HEK293 (cell line): Measurements from ENCODE around the gene CERKL.

Experiments used
- CTCF ChIA-PET: fragments of 350-600 bp; formaldehyde crosslinking; extraction: SDS; loops from one replicate; lab custom pipeline; 2021; ENCODE audit warnings: antibody characterized with exemption; lab: Yijun Ruan, JAX
- POLR2A ChIA-PET: fragments of 300-600 bp; formaldehyde crosslinking; extraction: SDS; loops from one replicate; lab custom pipeline; 2020; ENCODE audit warnings: antibody characterized with exemption, inconsistent platforms; lab: Yijun Ruan, JAX
- H3K27ac ChIP-seq: fragments of 200-500 bp; sonication (Bioruptor generic); 2 replicates; pipeline ENCODE4 v1.5.1; 2014; ENCODE audit warnings: low read depth, low read length, control low read depth, inconsistent platforms; ENCODE audit errors: extremely low read depth
- H3K36me3 ChIP-seq, 2 experiments: fragments of 200-500 bp in 1 of 2; sonication (Bioruptor generic) in 1 of 2; 1 replicate in 1 of 2; 2 replicates in 1 of 2; pipeline ENCODE4 v1.5.1; 2014 to 2017; ENCODE audit warnings: inconsistent platforms in 2 of 2, low read length in 2 of 2; ENCODE audit not compliant: control insufficient read depth in 2 of 2, insufficient read depth in 1 of 2
- H3K4me1 ChIP-seq: fragments of 200-500 bp; sonication (Bioruptor generic); 2 replicates; pipeline ENCODE4 v1.5.1; 2014; ENCODE audit warnings: mild to moderate bottlenecking, low read length, inconsistent platforms; ENCODE audit not compliant: control insufficient read depth, insufficient read depth
- H3K4me3 ChIP-seq: 2 replicates; pipeline ENCODE4 v1.5.1; 2011; ENCODE audit warnings: low read depth, mild to moderate bottlenecking, control low read depth, low read length, moderate library complexity
- H3K9me3 ChIP-seq: fragments of 200-500 bp; sonication (Bioruptor generic); 2 replicates; pipeline ENCODE4 v1.5.1; 2014; ENCODE audit warnings: low read depth, low read length, inconsistent platforms; ENCODE audit not compliant: control insufficient read depth, insufficient read depth
- EGR2 ChIP-seq: fragments of 450-650 bp; formaldehyde crosslinking; IDR thresholded peaks from 2 replicates; pipeline ENCODE4 v1.5.1; 2016; ENCODE audit warnings: low read depth, missing biosample characterization, missing genetic modification characterization
- GLIS2 ChIP-seq: fragments of 450-650 bp; formaldehyde crosslinking; IDR thresholded peaks from 2 replicates; pipeline ENCODE4 v1.5.1; 2016; ENCODE audit warnings: missing biosample characterization, missing genetic modification characterization
- HIC1 ChIP-seq: fragments of 450-650 bp; formaldehyde crosslinking; IDR thresholded peaks from 2 replicates; pipeline ENCODE4 v1.5.1; 2016; ENCODE audit warnings: missing biosample characterization, missing genetic modification characterization
- KLF1 ChIP-seq: fragments of 450-650 bp; formaldehyde crosslinking; IDR thresholded peaks from 2 replicates; pipeline ENCODE4 v1.5.1; 2016; ENCODE audit warnings: missing biosample characterization, missing genetic modification characterization
- MZF1 ChIP-seq: fragments of 450-650 bp; formaldehyde crosslinking; IDR thresholded peaks from 2 replicates; pipeline ENCODE4 v1.5.1; 2017; ENCODE audit warnings: missing biosample characterization, missing genetic modification characterization, borderline replicate concordance
- PATZ1 ChIP-seq: fragments of 450-650 bp; formaldehyde crosslinking; IDR thresholded peaks from 2 replicates; pipeline ENCODE4 v1.5.1; 2016; ENCODE audit warnings: missing biosample characterization, missing genetic modification characterization
- SP3 ChIP-seq: fragments of 450-650 bp; formaldehyde crosslinking; IDR thresholded peaks from 2 replicates; pipeline ENCODE4 v1.5.1; 2016; ENCODE audit warnings: missing biosample characterization, missing genetic modification characterization
- WT1 ChIP-seq: fragments of 450-650 bp; formaldehyde crosslinking; IDR thresholded peaks from 2 replicates; pipeline ENCODE4 v1.5.1; 2016; ENCODE audit warnings: missing biosample characterization, missing genetic modification characterization
- YY1 ChIP-seq: fragments of 450-650 bp; formaldehyde crosslinking; IDR thresholded peaks from 2 replicates; pipeline ENCODE4 v1.5.1; 2018; ENCODE audit warnings: missing biosample characterization, missing genetic modification characterization
- ZBTB10 ChIP-seq: fragments of 450-650 bp; formaldehyde crosslinking; IDR thresholded peaks from 2 replicates; pipeline ENCODE4 v1.5.1; 2016; ENCODE audit warnings: missing biosample characterization, missing genetic modification characterization
- ZBTB11 ChIP-seq: fragments of 450-650 bp; formaldehyde crosslinking; conservative IDR thresholded peaks from 2 replicates; pipeline ENCODE4 v1.5.1; 2016; ENCODE audit warnings: low read depth, missing biosample characterization, missing genetic modification characterization
- ZBTB20 ChIP-seq: fragments of 450-650 bp; formaldehyde crosslinking; IDR thresholded peaks from 2 replicates; pipeline ENCODE4 v1.5.1; 2016; ENCODE audit warnings: missing biosample characterization, missing genetic modification characterization
- ZFHX2 ChIP-seq: fragments of 450-650 bp; formaldehyde crosslinking; conservative IDR thresholded peaks from 2 replicates; pipeline ENCODE4 v1.5.1; 2016; ENCODE audit warnings: missing biosample characterization, missing genetic modification characterization
- ZFP69B ChIP-seq: fragments of 450-650 bp; formaldehyde crosslinking; IDR thresholded peaks from 2 replicates; pipeline ENCODE4 v1.5.1; 2016; ENCODE audit warnings: missing biosample characterization, missing genetic modification characterization
- ZNF114 ChIP-seq: fragments of 450-650 bp; formaldehyde crosslinking; IDR thresholded peaks from 2 replicates; pipeline ENCODE4 v1.5.0; 2017; ENCODE audit warnings: missing biosample characterization, missing genetic modification characterization
- ZNF121 ChIP-seq: fragments of 450-650 bp; formaldehyde crosslinking; IDR thresholded peaks from 2 replicates; pipeline ENCODE4 v1.5.1; 2016; ENCODE audit warnings: missing biosample characterization, missing genetic modification characterization
- ZNF132 ChIP-seq: fragments of 450-650 bp; formaldehyde crosslinking; IDR thresholded peaks from 2 replicates; pipeline ENCODE4 v1.5.1; 2017; ENCODE audit warnings: missing biosample characterization, missing genetic modification characterization, borderline replicate concordance
- ZNF133 ChIP-seq: fragments of 450-650 bp; formaldehyde crosslinking; IDR thresholded peaks from 2 replicates; pipeline ENCODE4 v1.5.1; 2016; ENCODE audit warnings: missing biosample characterization, missing genetic modification characterization
- ZNF146 ChIP-seq: fragments of 450-650 bp; formaldehyde crosslinking; IDR thresholded peaks from 2 replicates; pipeline ENCODE4 v1.5.1; 2016; ENCODE audit warnings: missing biosample characterization, missing genetic modification characterization
- ZNF2 ChIP-seq: fragments of 450-650 bp; formaldehyde crosslinking; IDR thresholded peaks from 2 replicates; pipeline ENCODE4 v1.5.1; 2016; ENCODE audit warnings: missing biosample characterization, missing genetic modification characterization
- ZNF202 ChIP-seq: fragments of 450-650 bp; formaldehyde crosslinking; IDR thresholded peaks from 2 replicates; pipeline ENCODE4 v1.5.1; 2016; ENCODE audit warnings: missing biosample characterization, missing genetic modification characterization, borderline replicate concordance
- ZNF555 ChIP-seq: fragments of 450-650 bp; formaldehyde crosslinking; conservative IDR thresholded peaks from 2 replicates; pipeline ENCODE4 v1.5.1; 2017; ENCODE audit warnings: missing biosample characterization, mild to moderate bottlenecking, missing genetic modification characterization, inconsistent platforms
- ZNF629 ChIP-seq: fragments of 450-650 bp; formaldehyde crosslinking; IDR thresholded peaks from 2 replicates; pipeline ENCODE4 v1.5.1; 2017; ENCODE audit warnings: missing biosample characterization, missing genetic modification characterization
- ZNF654 ChIP-seq: fragments of 450-650 bp; formaldehyde crosslinking; IDR thresholded peaks from 2 replicates; pipeline ENCODE4 v1.5.1; 2016; ENCODE audit warnings: low read depth, missing biosample characterization, missing genetic modification characterization
- ZNF660 ChIP-seq: fragments of 450-650 bp; IDR thresholded peaks from 2 replicates; pipeline ENCODE4 v1.5.1; 2018; ENCODE audit warnings: missing biosample characterization, mild to moderate bottlenecking, missing genetic modification characterization
- ZNF76 ChIP-seq: fragments of 450-650 bp; formaldehyde crosslinking; IDR thresholded peaks from 2 replicates; pipeline ENCODE4; 2016; ENCODE audit warnings: low read depth, missing biosample characterization, missing genetic modification characterization, borderline replicate concordance

CERKL gene

GRCh38 chr2:181656450-181657291, at the start of gene CERKL:
Gene CERKL, minus strand, starts transcription at chr2:181657105. Its CDS starts 99 bp downstream, at chr2:181657006.
- peak within 1 kb of the TSS; percentile 19; the same call in 1 of the 2 replicates for H3K27ac ChIP-seq
- CTCF ChIA-PET: interaction anchor here (0.9 to 1.3 kb wide), 2 partner anchors 13 to 84 kb away, joined by 4 to 5 read pairs; no protein-coding TSS in a partner anchor
- TF ChIP-seq ZNF76: peak; percentile 75
- TF ChIP-seq SP3 (tag by site-specific recombination): peak; percentile 77
- TF ChIP-seq ZBTB20: peak; percentile 68; the same call in 1 of the 2 replicates
- TF ChIP-seq ZNF629 (tag by site-specific recombination): peak; percentile 56
- TF ChIP-seq MZF1 (tag by site-specific recombination): peak; percentile 71; the same call in 1 of the 2 replicates
- TF ChIP-seq WT1 (tag by site-specific recombination): 0 out of 2 replicates have a peak, but pooled peaks have one; percentile 32
- TF ChIP-seq GLIS2 (tag by site-specific recombination): peak; percentile 95
- TF ChIP-seq ZFP69B: 0 out of 2 replicates have a peak, but pooled peaks have one; percentile 16
- no peak for TF ChIP-seq ZNF555 (tag by site-specific recombination)
- TF ChIP-seq ZNF132 (tag by site-specific recombination): no peak
- TF ChIP-seq EGR2 (tag by site-specific recombination): peak; percentile 73
- TF ChIP-seq ZNF146 (tag by site-specific recombination): no peak
- TF ChIP-seq ZNF202 (tag by site-specific recombination): no peak
- TF ChIP-seq ZFHX2 (tag by site-specific recombination): peak; percentile 77
- peak; percentile 90 for TF ChIP-seq ZNF133 (tag by site-specific recombination)
- peak; percentile 35; the same call in 1 of the 2 replicates for TF ChIP-seq HIC1
- TF ChIP-seq ZBTB11: 0 out of 2 replicates have a peak, but pooled peaks have one; percentile 19
- no peak for TF ChIP-seq ZNF114
- TF ChIP-seq KLF1: 0 out of 2 replicates have a peak, but pooled peaks have one; percentile 20
- peak; percentile 82 for TF ChIP-seq PATZ1
- peak; percentile 74 for TF ChIP-seq ZBTB10 (tag by site-specific recombination)
- peak; percentile 73 for TF ChIP-seq ZNF2
- TF ChIP-seq YY1 (tag by site-specific recombination): peak; percentile 36; the same call in 1 of the 2 replicates
- 0 out of 2 replicates have a peak, but pooled peaks have one; percentile 14 for TF ChIP-seq ZNF660
- TF ChIP-seq ZNF121 (tag by site-specific recombination): 0 out of 2 replicates have a peak, but pooled peaks have one; percentile 29
- no peak for TF ChIP-seq ZNF654

More at GRCh38 chr2:181656450-181657291, at the start of gene CERKL:
- POLR2A ChIA-PET: no interaction called here
- Histone ChIP-seq H3K4me3 (peak within 1 kb of the TSS; percentile 50), H3K4me1 (no peaks in the 10 kb centered on the region; the same call in 1 of the 2 replicates), H3K9me3 (no peaks in the 10 kb centered on the region), H3K36me3 (no peaks in the 10 kb centered on the region)
